HUDEP-2 (cell line): ENCODE measurements around the gene XAGE2.
A peak's percentile ranks its signal among the peaks of the same experiment; 100 is the strongest.
"Not testable (repeated sequence)": the region's sequence is repeated elsewhere in the genome, so short reads cannot be mapped to it uniquely, and the experiment has no call there.

Experiments
- DNase-seq, 76 experiments: peaks; one replicate each; lab custom pipeline; 2025; ENCODE audit not compliant: unreplicated experiment in 76 of 76; lab: John Stamatoyannopoulos, UW

The XAGE2 gene

GRCh38 chrX:52368368-52369055 lies at the start of gene XAGE2:
Gene XAGE2, plus strand, starts transcription at chrX:52369021. Its CDS starts 994 bp downstream, at chrX:52370015.
- no peak for DNase-seq

DNA sequence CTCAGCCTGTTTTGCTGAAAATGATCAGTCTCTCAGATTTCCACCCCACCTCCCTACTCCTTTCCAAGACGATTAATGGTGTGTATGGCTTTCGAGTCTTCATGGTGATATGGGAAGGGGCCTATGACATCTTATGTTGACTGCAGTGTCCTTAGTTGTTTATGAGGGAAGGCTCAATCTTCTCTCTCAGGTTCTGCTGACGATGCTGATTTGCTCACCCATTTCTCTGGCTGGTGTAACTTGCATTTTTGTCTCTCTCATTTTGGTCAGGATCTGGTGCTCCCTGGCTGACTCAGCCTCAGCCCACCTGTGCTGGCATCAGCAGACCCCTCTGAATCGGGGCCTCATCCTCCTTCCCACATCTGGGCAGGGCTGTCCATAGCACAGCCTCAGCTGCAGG lies 31.4 kb upstream of the XAGE2 start:
- no peak for DNase-seq

DNA sequence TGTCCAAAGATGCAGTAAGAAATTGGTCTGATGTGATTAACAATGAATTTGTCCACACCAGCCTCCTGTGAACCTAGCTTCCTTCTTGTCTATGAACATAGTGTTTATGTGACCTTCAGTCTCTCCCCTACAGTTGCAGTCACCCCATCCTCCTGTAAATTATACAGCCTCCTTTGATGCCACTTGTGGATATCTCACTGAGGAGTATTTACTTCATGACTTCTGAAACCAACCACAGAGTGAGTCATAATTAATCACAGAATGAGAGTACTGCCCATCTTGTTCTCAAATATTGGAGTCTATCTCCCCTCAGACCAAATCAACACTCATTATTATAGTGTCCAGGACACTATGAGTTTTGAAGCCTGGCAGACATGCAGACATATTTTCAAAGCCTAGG lies 27.3 kb upstream of the XAGE2 start:
- no peak for DNase-seq

GRCh38 chrX:52343131-52343530 lies 25.7 kb upstream of the XAGE2 start:
- DNase-seq, result not testable (repeated sequence)

DNA sequence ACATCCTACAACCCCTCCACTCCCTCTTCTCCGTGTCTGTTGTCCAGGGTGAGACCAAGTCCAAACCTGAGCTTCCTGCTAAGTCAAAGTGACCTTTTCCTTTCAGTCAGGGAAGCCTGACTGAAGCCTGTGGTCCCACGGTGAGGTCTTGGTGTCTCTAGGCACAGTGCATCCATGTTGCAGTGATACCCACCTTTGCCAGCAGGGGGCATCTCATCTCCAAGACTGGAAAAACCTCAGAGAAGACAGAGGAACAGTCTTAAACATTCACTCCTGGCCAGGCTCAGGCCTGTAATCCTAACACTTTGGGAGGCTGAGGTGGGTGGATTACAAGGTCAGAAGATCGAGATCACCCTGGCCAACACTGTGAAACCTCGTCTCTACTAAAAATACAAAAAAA lies 23.4 kb upstream of the XAGE2 start:
- DNase-seq, result peak in 61 of 76 experiments; percentile 1 to 63 (median 42)

DNA sequence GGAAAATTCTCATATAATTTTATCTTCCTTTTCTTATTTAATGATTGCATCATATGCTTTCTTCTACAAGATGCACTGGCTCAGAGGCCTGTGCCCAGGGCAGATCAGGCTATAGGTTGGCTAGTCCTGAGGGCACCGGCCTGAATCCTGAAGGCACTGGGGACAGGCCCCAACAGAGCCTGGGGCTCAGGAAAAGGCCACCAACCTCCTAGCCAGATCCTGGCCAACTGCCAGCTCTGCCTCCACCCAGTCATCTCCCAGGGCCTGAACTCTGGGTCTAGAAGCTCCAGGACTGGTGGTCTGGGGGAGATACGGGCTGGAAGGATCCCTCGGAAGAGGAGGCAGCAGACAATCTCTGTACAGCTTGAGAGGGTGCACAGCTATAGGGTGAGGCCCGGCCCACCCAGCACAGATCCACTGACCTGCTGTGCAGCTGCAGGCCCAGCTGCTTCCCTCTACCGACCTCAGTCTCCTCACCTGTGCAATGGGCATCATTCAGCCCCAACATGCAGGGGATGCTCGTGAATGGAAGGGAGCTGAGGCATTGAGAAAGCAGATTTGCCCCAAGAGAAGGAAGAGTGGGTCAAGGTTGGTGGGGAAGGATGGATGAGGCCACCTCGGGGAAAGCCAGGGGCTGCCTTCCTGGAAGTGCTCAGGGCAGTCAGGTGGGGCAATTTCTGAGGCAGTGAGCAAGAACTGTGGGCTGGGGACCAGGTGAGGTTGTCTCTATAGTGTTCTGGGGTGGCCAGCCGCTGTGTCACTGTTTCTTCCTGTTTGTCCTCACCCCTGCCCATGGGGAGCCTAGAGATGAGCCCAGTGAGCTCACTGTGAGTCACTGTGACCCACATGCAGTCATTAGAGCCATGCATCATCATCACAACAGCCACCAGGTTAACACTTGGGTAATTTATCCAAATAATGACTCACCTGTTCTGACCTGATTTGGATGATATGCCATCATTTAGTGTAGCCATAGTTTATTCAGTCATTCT lies 22.4 kb upstream of the XAGE2 start:
- DNase-seq, result peak in 22 of 76 experiments; percentile 0 to 29 (median 3)

- DNase-seq, result no peak
Observed at GRCh38 chrX:52349681-52350080, 19.1 kb upstream of the XAGE2 start.

- no peak for DNase-seq
Observed at GRCh38 chrX:52352551-52352950, 16.3 kb upstream of the XAGE2 start.

- no peak for DNase-seq
Observed at GRCh38 chrX:52353838-52354237, 15.0 kb upstream of the XAGE2 start.

DNA sequence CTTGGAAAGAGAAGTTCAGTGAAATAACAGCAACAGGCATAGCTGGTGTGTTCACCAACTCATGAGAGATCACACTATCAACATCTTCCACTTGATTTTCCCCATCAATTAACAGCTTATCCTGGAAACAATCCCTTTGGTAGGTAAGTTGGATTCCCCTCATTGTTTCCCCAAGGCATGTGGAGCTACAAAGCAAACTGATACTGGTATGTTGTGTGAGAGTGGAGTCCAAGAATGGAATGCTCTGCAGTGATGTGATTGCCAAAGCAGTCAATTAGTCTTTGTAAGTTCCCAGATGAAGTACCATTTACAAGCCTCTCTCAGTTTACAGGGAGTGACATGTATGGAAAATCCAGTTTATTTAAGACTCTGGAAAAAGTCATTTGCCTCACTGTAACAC lies 13.7 kb upstream of the XAGE2 start:
- no peak for DNase-seq

DNA sequence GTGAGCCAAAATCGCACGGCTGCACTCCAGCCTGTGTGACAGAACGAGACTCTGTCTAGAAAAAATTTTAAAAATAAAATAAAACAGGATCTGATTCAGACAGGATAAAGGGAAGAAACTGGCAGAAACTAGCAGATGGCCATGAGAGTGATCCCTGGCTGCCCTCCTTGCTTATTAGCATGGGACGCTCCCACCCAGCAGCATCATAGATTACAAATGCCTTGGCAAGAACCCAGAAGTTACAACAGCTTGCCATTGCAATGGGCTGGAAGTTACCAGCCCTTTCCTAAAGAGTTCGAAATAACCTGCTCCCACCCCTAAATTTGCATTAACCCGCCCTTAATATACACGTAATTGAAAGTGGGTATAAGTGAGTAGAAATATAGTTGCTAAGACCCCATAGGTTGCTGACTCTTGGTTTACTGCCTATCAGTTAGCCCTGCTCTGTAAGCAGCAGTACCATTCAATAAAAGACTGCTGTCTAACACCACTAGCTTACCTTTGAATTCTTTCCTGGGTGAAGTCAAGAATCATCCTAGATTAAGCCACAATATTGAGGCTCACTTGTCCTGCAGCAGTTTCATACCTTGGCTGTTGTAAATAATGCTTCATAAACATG lies 9.1 kb upstream of the XAGE2 start:
- DNase-seq, result peak in 55 of 76 experiments; percentile 0 to 68 (median 17)

- peak in 2 of 76 experiments; percentile 0 to 3 for DNase-seq
Observed at GRCh38 chrX:52361941-52362340, 6.9 kb upstream of the XAGE2 start.

DNA sequence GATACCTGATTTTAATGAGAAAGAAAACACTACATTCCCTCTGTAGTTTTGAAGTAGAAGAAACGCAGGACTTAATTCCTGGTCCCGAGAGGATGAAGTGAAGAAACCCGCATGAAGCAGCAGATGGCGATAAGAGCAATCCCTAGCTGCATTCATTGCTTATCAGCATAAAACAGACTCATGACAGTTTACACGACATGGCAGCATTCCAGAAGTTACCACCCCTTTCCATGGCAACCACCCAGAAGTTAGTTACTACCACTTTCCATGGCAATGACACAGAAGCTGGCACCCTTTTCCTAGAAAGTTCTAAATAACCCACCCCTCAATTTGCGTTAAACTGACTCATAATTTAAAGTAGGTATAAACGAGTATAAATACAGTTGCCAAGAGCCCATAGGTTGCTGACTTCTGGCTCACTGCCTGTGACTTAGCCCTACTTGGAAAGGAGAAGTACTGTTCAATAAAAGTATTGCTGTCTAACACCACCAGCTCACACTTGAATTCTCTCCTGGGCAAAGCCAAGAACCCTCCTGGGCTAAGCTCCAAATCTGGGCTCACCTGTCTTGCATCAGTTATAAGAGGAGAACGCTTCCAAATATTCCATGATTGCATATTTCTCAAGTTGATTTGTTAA lies 5.5 kb upstream of the XAGE2 start:
- peak in 73 of 76 experiments; percentile 27 to 93 (median 71) for DNase-seq

- DNase-seq, result no peak
Observed at GRCh38 chrX:52378870-52379269, 10.0 kb downstream of the XAGE2 start.

GRCh38 chrX:52380993-52381392 lies 12.2 kb downstream of the XAGE2 start:
- DNase-seq, result no peak

DNA sequence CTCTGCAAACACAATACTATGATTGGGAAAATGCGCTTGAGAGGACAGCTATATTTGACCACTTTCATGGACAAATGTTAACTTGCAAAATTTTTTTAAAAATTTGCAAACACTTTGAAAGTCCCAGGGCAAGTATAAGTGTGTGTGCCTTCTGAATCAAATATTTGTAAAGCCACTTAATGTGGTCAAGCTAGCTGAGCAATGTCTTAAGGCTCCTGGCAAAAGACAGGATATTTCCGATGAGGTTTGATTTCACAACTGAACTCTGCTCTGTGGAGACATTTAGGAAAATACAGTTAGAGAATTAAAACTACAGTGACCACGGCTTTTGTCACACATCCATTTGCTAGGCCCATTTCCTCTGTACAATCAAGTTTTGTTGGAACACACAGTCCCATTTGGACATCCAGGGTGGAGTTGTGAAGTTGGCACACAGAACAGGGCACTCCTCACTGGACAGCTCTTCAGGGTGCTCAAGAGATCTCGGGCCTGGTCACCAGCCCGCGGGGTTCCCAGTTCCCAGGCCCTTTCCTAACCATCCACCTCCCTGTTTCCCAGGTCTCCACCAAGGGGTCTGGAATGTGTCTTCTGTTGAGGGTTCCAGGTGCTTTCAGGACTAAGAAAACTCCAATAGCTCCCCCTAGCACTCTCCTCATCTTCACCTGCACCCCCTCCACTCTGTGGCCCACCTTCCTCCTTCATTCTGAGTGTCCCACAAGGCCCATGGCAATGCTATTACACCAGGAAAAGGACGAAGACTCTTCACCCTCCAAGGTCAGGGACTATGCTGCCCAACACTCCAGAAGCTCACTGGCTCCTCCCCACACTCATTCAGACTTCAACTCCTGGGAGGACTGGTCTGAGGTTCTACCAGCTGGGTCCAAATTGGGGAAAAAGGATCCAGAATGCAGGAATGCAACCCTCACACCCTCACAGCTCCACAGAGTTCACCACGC lies 41.9 kb downstream of the XAGE2 start:
- no peak for DNase-seq

GRCh38 chrX:52415304-52415703 lies 46.5 kb downstream of the XAGE2 start:
- no peak for DNase-seq

- DNase-seq, result no peak
Observed at GRCh38 chrX:52416816-52417215, 48.0 kb downstream of the XAGE2 start.

DNA sequence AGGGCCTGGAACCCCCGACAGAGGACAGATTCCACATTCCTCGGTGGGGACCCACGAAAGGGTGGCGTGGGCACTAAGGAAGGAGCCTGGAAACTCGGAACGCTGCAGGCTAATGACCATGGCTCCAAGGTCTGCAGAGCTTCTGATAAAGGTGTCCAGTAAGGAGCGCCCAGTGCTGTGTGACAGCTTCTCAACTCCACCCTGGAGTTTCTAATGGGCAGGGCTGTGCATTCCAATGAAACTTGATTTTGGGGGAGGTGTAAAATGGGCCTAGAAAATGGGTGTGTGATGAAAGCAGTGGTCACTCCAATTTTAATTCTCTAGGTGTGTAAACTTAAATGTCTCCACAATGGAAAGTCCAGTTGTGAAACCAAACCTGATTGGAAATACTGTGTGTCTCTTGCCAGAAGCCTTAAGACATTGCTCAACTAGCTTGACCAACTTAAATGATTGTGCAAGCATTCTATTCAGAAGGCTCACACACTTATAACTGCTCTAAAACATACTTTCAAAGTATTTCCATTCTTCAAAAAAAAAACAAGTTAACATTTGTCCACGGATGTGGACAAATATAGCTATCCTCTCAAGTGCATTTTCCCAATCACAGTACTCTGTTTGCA lies 52.1 kb downstream of the XAGE2 start:
- no peak for DNase-seq
